OCI-LY3 (cell line): Measurements from ENCODE around the gene MAMDC2.

Source experiments
- EZH2phosphoT487 ChIP-seq: fragments of 200-600 bp; shearing (Covaris generic); IDR thresholded peaks from 2 replicates; pipeline ENCODE4 v1.6.1; 2018; ENCODE audit warnings: antibody characterized with exemption, mixed run types, low read depth
- TF ChIP-seq, protein P1 (sequence below): fragments of 200-600, 300-600 bp; sonication (generic); IDR thresholded peaks from 2 replicates; pipeline ENCODE4 v1.5.1; 2014; ENCODE audit warnings: antibody characterized with exemption, low read length, low read depth

DNA sequence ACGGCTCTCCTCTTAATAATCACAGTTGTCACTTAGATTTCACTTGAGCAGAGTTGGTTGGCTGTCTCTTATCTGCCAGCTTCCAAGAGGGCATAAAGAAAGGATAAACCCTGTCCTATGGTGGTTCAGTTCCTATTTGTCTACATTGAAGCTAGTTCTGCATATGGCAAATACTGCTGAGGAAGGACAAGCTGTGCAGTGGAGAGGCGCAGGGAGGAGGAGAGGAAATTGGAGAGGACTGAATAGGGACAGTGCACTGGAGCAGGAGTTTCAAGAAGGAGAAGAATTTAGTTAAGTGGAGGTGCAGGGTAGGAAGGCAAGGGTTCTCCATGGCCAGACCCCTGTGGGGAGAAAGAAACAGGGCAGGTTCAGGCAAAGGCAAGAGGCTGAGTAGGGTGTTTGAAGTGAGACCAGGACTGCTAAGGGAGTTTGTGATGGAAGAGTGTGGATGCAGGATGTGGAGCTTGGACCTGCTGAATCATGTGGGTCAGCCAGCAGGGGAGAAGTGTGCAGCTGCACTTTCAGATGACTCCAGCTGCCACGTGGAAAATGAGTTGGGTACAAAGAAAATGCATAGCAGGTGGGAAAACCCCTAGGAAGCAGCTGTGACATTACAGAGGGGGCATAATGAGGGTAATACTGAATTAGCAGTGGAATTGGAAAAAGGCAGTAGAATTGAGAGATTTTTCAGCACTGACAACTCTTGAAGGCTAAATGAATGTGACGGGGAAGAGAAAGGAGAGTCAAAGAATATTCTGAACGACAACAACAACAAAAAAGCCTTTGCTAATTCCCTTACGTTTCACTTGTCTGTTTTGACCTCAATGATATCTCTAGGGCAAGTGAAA lies 66.8 kb downstream of the MAMDC2 start:
- TF ChIP-seq, protein P1, sequence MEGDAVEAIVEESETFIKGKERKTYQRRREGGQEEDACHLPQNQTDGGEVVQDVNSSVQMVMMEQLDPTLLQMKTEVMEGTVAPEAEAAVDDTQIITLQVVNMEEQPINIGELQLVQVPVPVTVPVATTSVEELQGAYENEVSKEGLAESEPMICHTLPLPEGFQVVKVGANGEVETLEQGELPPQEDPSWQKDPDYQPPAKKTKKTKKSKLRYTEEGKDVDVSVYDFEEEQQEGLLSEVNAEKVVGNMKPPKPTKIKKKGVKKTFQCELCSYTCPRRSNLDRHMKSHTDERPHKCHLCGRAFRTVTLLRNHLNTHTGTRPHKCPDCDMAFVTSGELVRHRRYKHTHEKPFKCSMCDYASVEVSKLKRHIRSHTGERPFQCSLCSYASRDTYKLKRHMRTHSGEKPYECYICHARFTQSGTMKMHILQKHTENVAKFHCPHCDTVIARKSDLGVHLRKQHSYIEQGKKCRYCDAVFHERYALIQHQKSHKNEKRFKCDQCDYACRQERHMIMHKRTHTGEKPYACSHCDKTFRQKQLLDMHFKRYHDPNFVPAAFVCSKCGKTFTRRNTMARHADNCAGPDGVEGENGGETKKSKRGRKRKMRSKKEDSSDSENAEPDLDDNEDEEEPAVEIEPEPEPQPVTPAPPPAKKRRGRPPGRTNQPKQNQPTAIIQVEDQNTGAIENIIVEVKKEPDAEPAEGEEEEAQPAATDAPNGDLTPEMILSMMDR, result no peak
- TF ChIP-seq EZH2phosphoT487, result no peak
